ENCODE results near the gene ZIC2. TPM values are rescaled to one million over a fixed set of nuclear protein-coding genes. Genes with fewer than 3 reads are reported as not detected.

Gene ZIC2
- total RNA-seq, 6 donors from 2014 or later = 0.69 to 0.84 TPM; not detected in 4

DNA sequence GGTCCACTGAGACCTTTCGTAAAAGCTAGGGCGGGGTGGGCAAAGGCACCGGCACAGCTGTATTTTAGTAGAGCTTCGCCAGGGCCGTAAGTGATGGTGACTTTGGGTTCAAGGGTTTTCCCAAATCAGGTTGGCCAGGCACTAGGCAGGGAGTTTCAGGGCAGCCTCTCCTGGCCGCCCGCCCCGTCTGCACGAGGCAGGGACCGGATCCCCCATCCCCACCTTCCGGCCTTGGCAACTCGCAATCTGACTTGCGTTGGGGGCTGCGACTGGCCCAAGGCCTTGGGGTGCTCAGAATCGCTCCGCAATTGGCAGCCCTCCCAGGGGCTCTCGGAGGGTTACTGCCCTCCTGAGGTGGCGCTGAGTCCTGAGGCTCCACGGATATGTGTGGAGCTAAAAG, 6.0 kb upstream of the ZIC2 start:
- 17 to 31% methylated on average over 5 to 19 of the region's 19 CpGs for WGBS, 2 donors
- ATAC-seq (ENCODE audit: low FRiP score in 2 of 2) = no peak
- H3K27ac ChIP-seq = no peak overlapping the region
- peaks cover 0 to 4% (median 1%) of the 10 kb centered on the region in 4 donors for H3K9me3 ChIP-seq
- no peak overlapping the region for H3K4me3 ChIP-seq
- H3K4me1 ChIP-seq = peaks cover 24 to 35% (median 26%) of the 10 kb centered on the region in 4 donors
- no peak for TF ChIP-seq POLR2AphosphoS5 (IDR thresholded peaks at IDR 0.05)
- TF ChIP-seq EP300 (IDR thresholded peaks at IDR 0.05) = no peak
- TF ChIP-seq, protein P1, sequence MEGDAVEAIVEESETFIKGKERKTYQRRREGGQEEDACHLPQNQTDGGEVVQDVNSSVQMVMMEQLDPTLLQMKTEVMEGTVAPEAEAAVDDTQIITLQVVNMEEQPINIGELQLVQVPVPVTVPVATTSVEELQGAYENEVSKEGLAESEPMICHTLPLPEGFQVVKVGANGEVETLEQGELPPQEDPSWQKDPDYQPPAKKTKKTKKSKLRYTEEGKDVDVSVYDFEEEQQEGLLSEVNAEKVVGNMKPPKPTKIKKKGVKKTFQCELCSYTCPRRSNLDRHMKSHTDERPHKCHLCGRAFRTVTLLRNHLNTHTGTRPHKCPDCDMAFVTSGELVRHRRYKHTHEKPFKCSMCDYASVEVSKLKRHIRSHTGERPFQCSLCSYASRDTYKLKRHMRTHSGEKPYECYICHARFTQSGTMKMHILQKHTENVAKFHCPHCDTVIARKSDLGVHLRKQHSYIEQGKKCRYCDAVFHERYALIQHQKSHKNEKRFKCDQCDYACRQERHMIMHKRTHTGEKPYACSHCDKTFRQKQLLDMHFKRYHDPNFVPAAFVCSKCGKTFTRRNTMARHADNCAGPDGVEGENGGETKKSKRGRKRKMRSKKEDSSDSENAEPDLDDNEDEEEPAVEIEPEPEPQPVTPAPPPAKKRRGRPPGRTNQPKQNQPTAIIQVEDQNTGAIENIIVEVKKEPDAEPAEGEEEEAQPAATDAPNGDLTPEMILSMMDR (IDR thresholded peaks at IDR 0.05) = no peak
- no peak for TF ChIP-seq POLR2A (IDR thresholded peaks at IDR 0.05)
- no peaks in the 10 kb centered on the region for H3K36me3 ChIP-seq
- DNase-seq = no peak
- peaks cover 6 to 90% (median 59%) of the 10 kb centered on the region in 4 donors for H3K27me3 ChIP-seq

DNA sequence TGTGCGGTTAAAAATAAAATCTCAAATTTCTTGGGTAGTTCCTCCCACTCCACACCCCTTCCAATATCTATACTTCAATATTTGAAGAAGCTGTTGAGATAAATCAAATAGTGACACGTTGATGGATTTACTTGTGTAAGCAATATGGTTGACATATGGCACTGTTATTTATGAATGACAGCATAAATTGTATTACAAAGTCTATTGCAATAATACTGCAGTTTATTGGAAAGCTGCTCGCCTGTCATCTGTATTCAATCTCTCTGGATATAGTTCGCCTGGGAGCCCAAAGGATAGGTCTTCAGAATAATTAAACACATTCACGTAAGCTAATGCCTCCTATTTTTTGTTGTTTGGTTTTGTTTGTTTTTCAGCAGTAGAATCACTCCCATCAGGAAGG, 5.0 kb upstream of the ZIC2 start:
- Histone ChIP-seq H3K27me3 (peaks cover 6 to 90% (median 59%) of the 10 kb centered on the region in 4 donors), H3K27ac (no peak overlapping the region), H3K4me3 (no peak overlapping the region), H3K36me3 (no peaks in the 10 kb centered on the region), H3K4me1 (peaks cover 24 to 36% (median 27%) of the 10 kb centered on the region in 4 donors), H3K9me3 (peaks cover 0 to 4% (median 1%) of the 10 kb centered on the region in 4 donors)
- DNase-seq (no peak), ATAC-seq (ENCODE audit: low FRiP score in 2 of 2) (no peak)
- 63 to 69% methylated on average over 5 of the region's 5 CpGs for WGBS, 2 donors
- TF ChIP-seq EP300 (IDR thresholded peaks at IDR 0.05) (no peak), POLR2AphosphoS5 (IDR thresholded peaks at IDR 0.05) (no peak), POLR2A (IDR thresholded peaks at IDR 0.05) (no peak)
- TF ChIP-seq, protein P1 (IDR thresholded peaks at IDR 0.05) = no peak

DNA sequence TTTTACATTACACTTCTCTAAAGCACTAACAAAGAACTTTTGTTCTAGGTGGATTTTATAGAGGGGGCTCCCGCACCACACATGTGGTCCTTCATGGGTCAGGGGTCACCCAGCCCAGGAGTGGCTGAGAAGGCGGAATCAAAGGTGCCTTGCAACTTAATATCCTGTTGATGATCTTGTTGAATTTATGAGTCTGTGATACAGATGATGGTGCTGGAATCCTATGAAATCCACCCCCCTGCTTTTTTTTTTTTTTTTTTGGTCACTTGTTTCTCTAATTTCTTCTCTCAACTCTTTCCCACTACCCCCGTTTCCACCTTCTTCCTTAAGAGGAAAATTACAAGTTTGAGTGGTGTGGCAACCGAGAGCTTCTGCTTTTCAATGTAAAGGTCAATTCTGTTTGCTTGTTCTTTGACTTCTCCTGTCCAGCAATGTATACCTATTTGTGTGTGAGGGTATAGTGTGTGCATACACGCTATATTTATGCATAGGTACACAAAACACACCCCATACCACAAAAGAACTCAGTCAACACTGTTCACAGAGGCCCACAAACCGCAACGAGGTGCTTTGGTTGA, 4.2 kb upstream of the ZIC2 start:
- H3K27me3 ChIP-seq = peaks cover 5 to 90% (median 60%) of the 10 kb centered on the region in 4 donors
- peaks cover 32 to 40% (median 33%) of the 10 kb centered on the region in 4 donors for H3K4me1 ChIP-seq
- H3K4me3 ChIP-seq = no peak overlapping the region
- WGBS, 2 donors = 30 to 42% methylated on average over 7 of the region's 7 CpGs
- no peak for ATAC-seq (ENCODE audit: low FRiP score in 2 of 2)
- no peak overlapping the region for H3K27ac ChIP-seq
- no peak for TF ChIP-seq POLR2A (IDR thresholded peaks at IDR 0.05)
- TF ChIP-seq, protein P1 (IDR thresholded peaks at IDR 0.05) = no peak
- no peak for TF ChIP-seq EP300 (IDR thresholded peaks at IDR 0.05)
- no peak for TF ChIP-seq POLR2AphosphoS5 (IDR thresholded peaks at IDR 0.05)
- no peaks in the 10 kb centered on the region for H3K36me3 ChIP-seq
- peaks cover 0 to 4% (median 1%) of the 10 kb centered on the region in 4 donors for H3K9me3 ChIP-seq
- DNase-seq = no peak

DNA sequence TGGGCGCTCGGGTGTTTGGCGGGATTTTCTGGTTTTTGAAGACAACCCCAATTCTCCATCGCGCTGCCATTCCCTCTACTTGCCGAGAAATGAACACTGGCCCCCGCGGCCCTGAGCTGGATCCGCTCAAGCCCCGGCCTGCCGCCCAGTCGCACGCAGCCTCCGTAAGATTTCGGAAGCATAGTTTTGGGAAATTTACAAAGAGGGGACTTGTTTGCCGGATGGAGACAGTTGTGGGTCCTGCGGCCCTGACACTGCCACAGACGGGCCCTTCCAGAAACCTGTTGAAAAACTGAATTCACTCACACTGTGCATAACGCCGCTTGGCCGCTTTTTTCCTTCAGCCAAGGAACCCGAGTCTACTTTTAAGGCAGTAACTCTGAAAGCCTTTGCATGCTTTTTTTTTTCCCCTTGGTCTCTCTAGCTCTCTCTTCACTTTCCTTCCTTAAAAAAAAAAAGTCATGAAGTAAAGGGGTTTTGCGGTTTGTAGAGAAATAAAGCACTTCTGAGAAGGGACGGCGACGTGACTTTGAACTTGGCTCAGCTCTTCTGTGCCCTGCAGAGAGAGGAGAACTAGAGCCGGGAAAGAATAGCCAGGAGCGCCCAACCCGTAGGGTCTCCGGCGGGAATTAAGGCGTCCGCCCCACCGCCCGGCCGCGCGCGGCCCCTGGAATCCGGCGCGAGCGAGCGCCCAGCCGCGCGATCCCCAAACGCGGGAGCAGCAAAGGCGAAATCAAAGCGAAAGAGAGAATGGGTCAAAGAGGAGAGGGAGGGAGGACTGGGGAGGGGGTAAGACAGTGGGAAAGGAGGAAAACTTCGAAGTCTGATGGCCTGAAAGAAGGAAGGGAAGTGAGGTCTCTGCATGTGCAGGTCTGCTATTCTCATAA, 3.4 kb upstream of the ZIC2 start:
- Histone ChIP-seq H3K4me3 (no peak overlapping the region), H3K4me1 (peaks cover 32 to 47% (median 37%) of the 10 kb centered on the region in 4 donors), H3K27ac (no peak overlapping the region), H3K36me3 (no peaks in the 10 kb centered on the region), H3K9me3 (peaks cover 0 to 4% (median 1%) of the 10 kb centered on the region in 4 donors), H3K27me3 (peaks cover 5 to 90% (median 63%) of the 10 kb centered on the region in 4 donors)
- no peak for ATAC-seq (ENCODE audit: low FRiP score in 2 of 2)
- peak in 1 of 2 donors; percentile 67 for DNase-seq
- no peak for TF ChIP-seq POLR2A (IDR thresholded peaks at IDR 0.05)
- TF ChIP-seq, protein P1 (IDR thresholded peaks at IDR 0.05) = no peak
- no peak for TF ChIP-seq EP300 (IDR thresholded peaks at IDR 0.05)
- TF ChIP-seq POLR2AphosphoS5 (IDR thresholded peaks at IDR 0.05) = no peak
- WGBS, 2 donors = 14 to 19% methylated on average over 45 to 50 of the region's 52 CpGs
